Neural cell (in vitro differentiated cells): Measurements from ENCODE around the gene MAD2L1BP. TPM values are rescaled to one million over a fixed set of nuclear protein-coding genes. Genes with fewer than 3 reads are reported as not detected.

Experiments
- H2AFZ ChIP-seq: fragments of 200-600, 300-800 bp; sonication (generic), shearing (Covaris generic); 2 replicates; pipeline ENCODE4 v1.6.0; 2014; ENCODE audit warnings: low read depth, mild to moderate bottlenecking, antibody characterized with exemption, low read length, moderate library complexity
- H3F3A ChIP-seq: fragments of 200-600 bp; shearing (Covaris generic); 2 replicates; pipeline ENCODE4 v1.6.1; 2016; ENCODE audit warnings: mild to moderate bottlenecking, moderate library complexity, mixed read lengths, antibody characterized with exemption, low read length; ENCODE audit not compliant: insufficient read depth, poor library complexity, severe bottlenecking
- H3K27ac ChIP-seq: fragments of 200-600, 300-800 bp; sonication (generic), shearing (Covaris generic); 2 replicates; pipeline ENCODE4 v1.5.1; 2014; ENCODE audit warnings: mild to moderate bottlenecking, low read length, moderate library complexity
- H3K27me3 ChIP-seq: fragments of 300-800, 200-600 bp; sonication (generic), shearing (Covaris generic); 2 replicates; pipeline ENCODE4 v1.6.0; 2014; ENCODE audit warnings: mild to moderate bottlenecking, low read depth, low read length, moderate library complexity; ENCODE audit not compliant: insufficient read depth
- H3K36me3 ChIP-seq: fragments of 300-800, 200-600 bp; sonication (generic), shearing (Covaris generic); 2 replicates; pipeline ENCODE4 v1.5.1; 2014; ENCODE audit warnings: mild to moderate bottlenecking, antibody characterized with exemption, low read length, moderate library complexity; ENCODE audit not compliant: insufficient read depth
- H3K4me2 ChIP-seq: fragments of 300-800, 200-600 bp; sonication (generic), shearing (Covaris generic); 2 replicates; pipeline ENCODE4 v1.6.0; 2014; ENCODE audit warnings: mild to moderate bottlenecking, low read length
- H3K4me3 ChIP-seq: fragments of 300-800, 200-600 bp; sonication (generic), shearing (Covaris generic); 2 replicates; pipeline ENCODE4 v1.5.1; 2014; ENCODE audit warnings: mild to moderate bottlenecking, low read length, moderate library complexity
- H3K79me2 ChIP-seq: fragments of 200-600 bp; shearing (Covaris generic); replicated peaks from 2 replicates; pipeline ENCODE4 v1.6.0; 2014; ENCODE audit warnings: mild to moderate bottlenecking, low read length, moderate library complexity; ENCODE audit not compliant: insufficient read depth
- H3K9ac ChIP-seq: fragments of 300-800, 200-600 bp; sonication (generic), shearing (Covaris generic); 2 replicates; pipeline ENCODE4 v1.6.1; 2016; ENCODE audit warnings: mild to moderate bottlenecking, low read length, mixed read lengths
- H3K9me2 ChIP-seq: fragments of 200-600 bp; shearing (Covaris generic); 2 replicates; pipeline ENCODE4 v1.6.1; 2016; ENCODE audit warnings: mild to moderate bottlenecking, low read length, mixed read lengths; ENCODE audit not compliant: insufficient read depth
- H3K9me3 ChIP-seq: fragments of 200-600, 300-800 bp; sonication (generic), shearing (Covaris generic); 2 replicates; pipeline ENCODE4 v1.6.1; 2016; ENCODE audit warnings: mild to moderate bottlenecking, mixed run types, low read length, moderate library complexity, mixed read lengths
- H4K20me1 ChIP-seq: fragments of 200-600 bp; shearing (Covaris generic); 2 replicates; pipeline ENCODE4 v1.6.1; 2016; ENCODE audit warnings: mild to moderate bottlenecking, mixed run types; ENCODE audit not compliant: insufficient read depth
- CTCF ChIP-seq: fragments of 450-650 bp; IDR thresholded peaks from 2 replicates; pipeline ENCODE4 v1.5.1; 2014; ENCODE audit warnings: antibody characterized with exemption, mild to moderate bottlenecking, moderate library complexity; ENCODE audit not compliant: poor library complexity, severe bottlenecking
- EP300 ChIP-seq: fragments of 450-650 bp; conservative IDR thresholded peaks from 2 replicates; pipeline ENCODE4 v1.6.1; 2014; ENCODE audit warnings: antibody characterized with exemption, mild to moderate bottlenecking, moderate library complexity; ENCODE audit not compliant: poor library complexity, severe bottlenecking
- EZH2 ChIP-seq: fragments of 200-600, 300-800 bp; shearing (Covaris generic), sonication (generic); IDR thresholded peaks from 2 replicates; pipeline ENCODE4 v1.6.1; 2014; ENCODE audit warnings: antibody characterized with exemption, low read length, borderline replicate concordance, mild to moderate bottlenecking; ENCODE audit not compliant: insufficient read depth, poor library complexity, severe bottlenecking
- MXI1 ChIP-seq: fragments of 450-650 bp; conservative IDR thresholded peaks from 2 replicates; pipeline ENCODE4 v1.6.1; 2014; ENCODE audit warnings: antibody characterized with exemption, mild to moderate bottlenecking; ENCODE audit not compliant: poor library complexity, severe bottlenecking
- POLR2AphosphoS5 ChIP-seq: IDR thresholded peaks from 2 replicates; pipeline ENCODE4 v1.6.1; 2012
- RAD21 ChIP-seq: fragments of 450-650 bp; conservative IDR thresholded peaks from 2 replicates; pipeline ENCODE4 v1.6.1; 2014; ENCODE audit warnings: antibody characterized with exemption, mild to moderate bottlenecking, moderate library complexity
- SMC3 ChIP-seq: fragments of 450-650 bp; conservative IDR thresholded peaks from 2 replicates; pipeline ENCODE4 v1.6.1; 2014; ENCODE audit warnings: antibody characterized with exemption, mild to moderate bottlenecking, moderate library complexity; ENCODE audit not compliant: poor library complexity
- TAF1 ChIP-seq: IDR thresholded peaks from 2 replicates; pipeline ENCODE4 v1.6.1; 2012; ENCODE audit warnings: low read depth
- polyA plus RNA-seq: library from polyadenylated mRNA; depleted of rRNA; stranded (reverse); fragments of >200 nt; gene quantifications from 2 replicates; pipeline ENCODE4 v1.2.3, GENCODE V29; 2014
- TF ChIP-seq, protein P1 (sequence below): IDR thresholded peaks from 2 replicates; pipeline ENCODE4 v1.6.1; 2012; ENCODE audit warnings: borderline replicate concordance

The MAD2L1BP gene
- polyA plus RNA-seq, 1 donor from 2014 or later, result 43.2 TPM

GRCh38 chr6:43624786-43625288, 10.8 kb upstream of the MAD2L1BP start:
- Histone ChIP-seq H3K9me2 (no peaks in the 10 kb centered on the region), H3K36me3 (no peaks in the 10 kb centered on the region), H3K79me2 (peaks cover 9% of the 10 kb centered on the region), H3K9me3 (no peaks in the 10 kb centered on the region), H3K27me3 (no peaks in the 10 kb centered on the region), H3K27ac (no peak overlapping the region), H3K4me3 (no peak overlapping the region), H3F3A (no peaks in the 10 kb centered on the region), H4K20me1 (no peaks in the 10 kb centered on the region), H3K9ac (no peak overlapping the region), H3K4me2 (no peak overlapping the region), H2AFZ (no peak overlapping the region)
- TF ChIP-seq, protein P1, sequence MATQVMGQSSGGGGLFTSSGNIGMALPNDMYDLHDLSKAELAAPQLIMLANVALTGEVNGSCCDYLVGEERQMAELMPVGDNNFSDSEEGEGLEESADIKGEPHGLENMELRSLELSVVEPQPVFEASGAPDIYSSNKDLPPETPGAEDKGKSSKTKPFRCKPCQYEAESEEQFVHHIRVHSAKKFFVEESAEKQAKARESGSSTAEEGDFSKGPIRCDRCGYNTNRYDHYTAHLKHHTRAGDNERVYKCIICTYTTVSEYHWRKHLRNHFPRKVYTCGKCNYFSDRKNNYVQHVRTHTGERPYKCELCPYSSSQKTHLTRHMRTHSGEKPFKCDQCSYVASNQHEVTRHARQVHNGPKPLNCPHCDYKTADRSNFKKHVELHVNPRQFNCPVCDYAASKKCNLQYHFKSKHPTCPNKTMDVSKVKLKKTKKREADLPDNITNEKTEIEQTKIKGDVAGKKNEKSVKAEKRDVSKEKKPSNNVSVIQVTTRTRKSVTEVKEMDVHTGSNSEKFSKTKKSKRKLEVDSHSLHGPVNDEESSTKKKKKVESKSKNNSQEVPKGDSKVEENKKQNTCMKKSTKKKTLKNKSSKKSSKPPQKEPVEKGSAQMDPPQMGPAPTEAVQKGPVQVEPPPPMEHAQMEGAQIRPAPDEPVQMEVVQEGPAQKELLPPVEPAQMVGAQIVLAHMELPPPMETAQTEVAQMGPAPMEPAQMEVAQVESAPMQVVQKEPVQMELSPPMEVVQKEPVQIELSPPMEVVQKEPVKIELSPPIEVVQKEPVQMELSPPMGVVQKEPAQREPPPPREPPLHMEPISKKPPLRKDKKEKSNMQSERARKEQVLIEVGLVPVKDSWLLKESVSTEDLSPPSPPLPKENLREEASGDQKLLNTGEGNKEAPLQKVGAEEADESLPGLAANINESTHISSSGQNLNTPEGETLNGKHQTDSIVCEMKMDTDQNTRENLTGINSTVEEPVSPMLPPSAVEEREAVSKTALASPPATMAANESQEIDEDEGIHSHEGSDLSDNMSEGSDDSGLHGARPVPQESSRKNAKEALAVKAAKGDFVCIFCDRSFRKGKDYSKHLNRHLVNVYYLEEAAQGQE, result no peak
- TF ChIP-seq EP300 (no peak), CTCF (no peak), RAD21 (no peak), MXI1 (no peak), TAF1 (no peak), POLR2AphosphoS5 (no peak), SMC3 (no peak), EZH2 (no peak)

DNA sequence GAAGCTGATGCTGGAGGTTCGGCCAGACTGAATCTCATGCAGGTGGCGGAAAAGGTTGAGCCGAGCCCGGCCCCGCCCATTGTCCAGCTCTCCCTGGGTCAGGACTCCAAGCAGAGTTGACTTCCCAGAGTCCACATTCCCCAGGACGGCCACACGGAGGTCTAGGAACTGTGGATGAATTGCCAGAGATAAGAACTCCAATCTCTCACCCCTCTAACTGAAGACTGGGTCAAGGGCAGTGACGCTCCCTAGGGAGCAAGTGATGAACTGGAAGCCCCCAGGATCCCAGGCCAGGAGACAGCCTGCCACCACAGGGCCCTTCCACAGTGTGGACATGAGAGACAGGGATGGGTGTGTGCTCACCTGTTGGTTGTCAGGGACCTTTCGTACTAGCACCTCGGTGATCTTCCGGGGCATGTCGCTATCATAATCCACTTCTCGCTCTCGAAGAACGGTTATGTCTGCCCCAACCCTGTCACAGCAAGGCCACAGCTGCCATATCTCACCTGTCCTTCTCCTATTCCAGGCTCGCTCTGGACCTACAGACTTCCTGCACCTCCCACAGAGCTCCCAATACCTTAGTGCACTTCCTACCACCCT, 10.1 kb upstream of the MAD2L1BP start:
- H3K9ac ChIP-seq, result no peak overlapping the region
- no peaks in the 10 kb centered on the region for H3F3A ChIP-seq
- H4K20me1 ChIP-seq, result no peaks in the 10 kb centered on the region
- H3K79me2 ChIP-seq, result peaks cover 9% of the 10 kb centered on the region
- no peaks in the 10 kb centered on the region for H3K36me3 ChIP-seq
- H3K4me2 ChIP-seq, result no peak overlapping the region
- H3K9me2 ChIP-seq, result no peaks in the 10 kb centered on the region
- TF ChIP-seq EZH2 (no peak), EP300 (no peak), RAD21 (no peak), POLR2AphosphoS5 (no peak), CTCF (no peak), TAF1 (no peak), MXI1 (no peak), SMC3 (no peak)
- TF ChIP-seq, protein P1, result no peak
- no peaks in the 10 kb centered on the region for H3K27me3 ChIP-seq
- H3K27ac ChIP-seq, result no peak overlapping the region
- no peaks in the 10 kb centered on the region for H3K9me3 ChIP-seq
- no peak overlapping the region for H3K4me3 ChIP-seq
- no peak overlapping the region for H2AFZ ChIP-seq
